Measurements from ENCODE around the gene FES. TPM values are rescaled to one million over a fixed set of nuclear protein-coding genes. Genes with fewer than 3 reads are reported as not detected.
"Not testable (repeated sequence)": the region's sequence is repeated elsewhere in the genome, so short reads cannot be mapped to it uniquely, and the experiment has no call there.

FES gene
- total RNA-seq, 4 donors from 2014 or later, result 4.7 to 37.1 (median 20.5) TPM

GRCh38 chr15:90892023-90892422 lies 7.7 kb downstream of the FES start:
- TF ChIP-seq CTCF (IDR thresholded peaks at IDR 0.05), result no peak
- TF ChIP-seq POLR2A (IDR thresholded peaks at IDR 0.05), result no peak
- Histone ChIP-seq H3K27ac (no peak overlapping the region), H3K27me3 (no peaks in the 10 kb centered on the region), H3K4me1 (peaks cover 0 to 4% (median 0%) of the 10 kb centered on the region in 4 donors), H3K9me3 (no peaks in the 10 kb centered on the region), H3K36me3 (peaks cover 0 to 58% (median 0%) of the 10 kb centered on the region in 3 donors), H3K4me3 (no peak overlapping the region)
- no peak for DNase-seq

GRCh38 chr15:90892498-90893174 lies 8.3 kb downstream of the FES start:
- no peak overlapping the region for H3K4me3 ChIP-seq
- TF ChIP-seq CTCF (IDR thresholded peaks at IDR 0.05), result no peak
- TF ChIP-seq POLR2A (IDR thresholded peaks at IDR 0.05), result no peak
- peaks cover 0 to 4% (median 0%) of the 10 kb centered on the region in 4 donors for H3K4me1 ChIP-seq
- H3K27me3 ChIP-seq, result no peaks in the 10 kb centered on the region
- H3K36me3 ChIP-seq, result peaks cover 0 to 58% (median 0%) of the 10 kb centered on the region in 3 donors
- no peak for DNase-seq
- no peaks in the 10 kb centered on the region for H3K9me3 ChIP-seq
- no peak overlapping the region for H3K27ac ChIP-seq

GRCh38 chr15:90893175-90894090 lies 9.1 kb downstream of the FES start:
- Histone ChIP-seq H3K27me3 (no peaks in the 10 kb centered on the region), H3K4me1 (peaks cover 0 to 4% (median 0%) of the 10 kb centered on the region in 4 donors), H3K36me3 (peaks cover 0 to 58% (median 0%) of the 10 kb centered on the region in 3 donors), H3K9me3 (no peaks in the 10 kb centered on the region), H3K27ac (no peak overlapping the region), H3K4me3 (no peak overlapping the region)
- DNase-seq, result no peak
- no peak for TF ChIP-seq CTCF (IDR thresholded peaks at IDR 0.05)
- TF ChIP-seq POLR2A (IDR thresholded peaks at IDR 0.05), result no peak

- H3K27ac ChIP-seq, result no peak overlapping the region
- peaks cover 0 to 50% (median 0%) of the 10 kb centered on the region in 3 donors for H3K36me3 ChIP-seq
- no peaks in the 10 kb centered on the region for H3K9me3 ChIP-seq
- no peak overlapping the region for H3K4me3 ChIP-seq
- no peak for DNase-seq
- H3K27me3 ChIP-seq, result no peaks in the 10 kb centered on the region
- TF ChIP-seq CTCF (IDR thresholded peaks at IDR 0.05) (peak in 1 of 6 experiments; percentile 6), POLR2A (IDR thresholded peaks at IDR 0.05) (no peak)
- no peaks in the 10 kb centered on the region for H3K4me1 ChIP-seq
Measured at GRCh38 chr15:90895571-90896117, 11.3 kb downstream of the FES start.

GRCh38 chr15:90897131-90897655 lies 12.9 kb downstream of the FES start:
- H3K27ac ChIP-seq, H3K4me1 ChIP-seq, H3K27me3 ChIP-seq, H3K4me3 ChIP-seq, H3K9me3 ChIP-seq: not testable (repeated sequence)
- peak in 1 of 3 donors; percentile 48 for DNase-seq
- peaks cover 0 to 37% (median 0%) of the 10 kb centered on the region in 3 donors for H3K36me3 ChIP-seq

Measured in Peyer's patch (tissue), 4 donors.